HG03565 (cell line): Measurements from ENCODE around the gene WARS2.

Experiments
- ATAC-seq: cut with Tn5 transposase; IDR thresholded peaks from one replicate; pipeline ENCODE4 v1.9.1; 2021; ENCODE audit warnings: mild to moderate bottlenecking, moderate library complexity; ENCODE audit not compliant: unreplicated experiment

WARS2 gene

DNA sequence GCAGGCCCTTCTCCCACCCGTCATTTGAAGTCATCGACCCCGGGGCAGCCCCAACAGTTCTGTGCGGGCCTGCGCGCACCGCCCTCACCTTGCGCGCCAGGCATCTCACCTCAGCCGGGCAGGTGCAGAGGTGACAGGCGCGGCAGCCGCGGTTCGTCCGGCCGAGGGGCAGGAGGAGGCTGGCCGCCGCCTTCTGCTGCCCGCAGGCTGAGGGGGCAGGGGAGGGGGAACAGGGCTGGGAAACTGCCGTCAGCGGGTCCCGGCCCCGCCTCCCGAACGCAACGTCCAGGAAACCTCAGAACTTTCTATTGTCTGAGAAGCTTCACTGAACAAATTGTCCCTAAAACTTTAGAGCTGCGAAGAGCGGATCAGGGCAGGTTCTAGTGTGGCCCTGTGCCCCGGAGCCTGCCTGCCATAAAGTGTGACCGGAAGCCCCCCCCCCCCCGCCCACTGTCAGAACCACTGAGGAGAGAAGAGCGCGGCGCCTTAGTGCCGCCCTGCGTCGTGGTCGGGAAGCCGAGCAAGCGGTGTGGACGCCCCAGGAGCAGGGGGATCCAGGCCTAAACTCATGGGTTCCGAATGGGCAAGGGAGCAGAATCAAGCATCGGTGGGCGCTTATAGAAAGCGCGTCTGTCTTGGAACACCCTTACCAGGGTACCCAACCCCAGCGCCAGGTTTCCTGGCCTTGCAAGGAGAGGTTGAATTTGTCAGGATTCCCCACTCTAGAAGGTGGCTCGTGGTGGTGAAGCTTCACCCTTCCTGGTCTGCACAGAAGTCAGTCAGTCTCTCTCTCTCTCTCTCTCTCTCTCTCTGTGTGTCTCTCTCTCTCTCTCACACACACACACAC is 139.0 kb downstream of the WARS2 start:
- no peak for ATAC-seq

DNA sequence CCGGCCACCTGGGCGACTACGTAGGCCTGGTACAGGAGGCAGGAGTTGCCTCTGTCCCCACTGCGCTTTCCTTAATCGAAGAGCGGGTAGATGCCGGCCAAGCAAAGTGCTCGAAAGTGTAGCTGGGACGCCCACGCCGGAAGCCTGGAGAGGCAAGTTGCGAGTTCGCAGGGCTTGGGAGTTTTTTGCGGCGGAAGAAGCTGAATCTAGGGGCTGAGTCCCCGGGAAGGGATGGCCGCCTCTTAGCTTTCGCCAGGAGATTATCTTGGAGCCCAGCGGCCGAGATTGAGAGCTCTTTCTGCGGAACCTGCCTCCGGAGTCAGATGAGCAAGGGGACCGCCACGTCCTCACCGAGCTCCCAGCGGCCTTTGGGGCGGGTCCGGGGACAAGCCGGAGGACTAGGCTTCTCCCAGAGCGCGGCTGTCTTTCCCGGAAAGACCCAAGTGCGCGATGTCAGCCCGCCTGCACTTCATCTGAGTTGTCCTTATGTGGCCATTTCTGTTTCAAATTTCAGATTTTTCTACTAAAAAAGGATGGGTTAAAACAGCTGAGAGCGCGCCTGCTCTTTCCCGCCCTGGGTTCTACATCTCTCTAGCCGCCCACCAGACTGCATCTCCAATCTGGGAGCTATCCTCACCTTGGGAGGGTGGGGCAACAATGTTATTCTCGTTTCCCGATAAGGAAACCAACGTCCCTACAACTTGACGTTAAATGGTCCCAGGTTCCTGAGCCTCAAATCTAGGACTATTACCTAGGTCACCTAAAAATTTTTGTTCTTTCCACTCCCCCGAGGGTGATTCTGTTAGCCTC is 139.9 kb downstream of the WARS2 start:
- no peak for ATAC-seq

- no peak for ATAC-seq
Measured at GRCh38 chr1:118999348-119000071, 140.9 kb downstream of the WARS2 start.

- no peak for ATAC-seq
Measured at GRCh38 chr1:118998171-118998570, 142.3 kb downstream of the WARS2 start.

DNA sequence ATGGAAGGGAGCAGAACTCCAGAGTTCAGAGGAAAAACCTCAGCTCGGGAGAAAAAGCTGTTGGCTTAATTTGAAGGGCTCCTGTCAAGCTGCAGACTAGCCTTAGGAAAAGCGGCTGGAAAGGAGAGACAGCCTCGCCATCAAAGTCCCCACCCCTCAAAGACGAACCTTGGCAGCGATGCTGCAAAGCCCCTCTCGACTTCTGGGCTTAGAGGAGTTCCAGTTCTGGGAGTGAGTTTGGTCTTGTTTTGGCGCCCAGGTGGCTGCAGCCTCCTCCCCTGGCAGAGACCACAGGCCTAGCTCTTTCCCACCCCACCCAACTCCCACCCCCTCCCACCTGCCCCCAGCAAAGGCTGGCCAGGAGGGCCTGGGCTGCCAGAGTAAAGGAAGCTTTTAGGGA is 143.2 kb downstream of the WARS2 start:
- ATAC-seq: no peak

- ATAC-seq: no peak
Measured at GRCh38 chr1:118995312-118996016, 145.0 kb downstream of the WARS2 start.

- no peak for ATAC-seq
Measured at GRCh38 chr1:118993700-118994026, 146.8 kb downstream of the WARS2 start.

- ATAC-seq: no peak
Measured at GRCh38 chr1:118992868-118993699, 147.4 kb downstream of the WARS2 start.

- ATAC-seq: no peak
Measured at GRCh38 chr1:118992237-118992825, 148.1 kb downstream of the WARS2 start.

DNA sequence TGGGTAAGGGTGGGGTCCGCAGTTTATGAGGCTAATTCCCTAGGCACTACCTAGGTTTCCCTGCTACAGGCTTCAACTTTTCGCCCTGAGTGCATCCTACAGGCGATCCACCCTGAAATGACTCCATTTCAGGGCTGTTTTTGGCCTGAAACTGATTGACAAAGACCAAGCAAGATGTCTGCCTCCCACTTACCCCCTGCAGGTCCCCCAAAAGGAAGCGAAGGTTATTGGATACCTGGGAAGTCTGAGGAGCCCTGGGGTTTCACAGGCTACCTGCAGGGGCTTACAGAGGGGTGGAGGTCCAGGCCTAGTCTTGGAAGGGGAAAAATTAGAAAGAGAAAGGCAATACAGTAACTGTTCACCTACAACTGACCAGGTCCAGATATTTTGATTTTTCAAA is 149.0 kb downstream of the WARS2 start:
- no peak for ATAC-seq

DNA sequence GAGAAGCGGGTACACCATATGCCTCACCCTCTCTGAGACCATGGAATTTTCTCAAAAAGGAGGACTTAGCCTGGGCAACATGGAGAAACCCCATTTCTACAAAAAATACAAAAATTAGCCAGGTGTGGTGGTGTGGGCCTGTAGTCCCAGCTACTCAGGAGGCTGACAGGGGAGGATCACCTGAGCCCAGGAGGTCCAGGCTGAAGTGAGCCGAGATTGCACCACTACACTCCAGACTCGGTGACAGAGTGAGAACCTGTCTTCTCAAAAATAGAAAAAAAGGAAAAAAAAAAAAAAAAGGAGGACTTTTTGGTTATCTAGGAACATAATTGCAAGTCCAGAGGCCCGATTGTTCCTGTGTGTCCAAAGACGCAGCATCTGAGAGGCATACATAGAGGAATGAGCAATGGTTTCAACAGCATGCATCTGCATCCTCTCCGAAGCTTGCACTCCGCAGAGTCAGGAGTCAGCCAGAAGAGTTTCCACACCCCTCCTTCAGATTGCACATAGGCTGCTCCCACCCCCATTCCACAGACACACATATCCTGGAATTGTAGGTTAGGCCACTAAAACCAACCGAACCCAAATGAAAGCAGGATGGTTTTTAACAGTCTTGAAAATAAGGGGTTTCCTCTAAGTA is 149.8 kb downstream of the WARS2 start:
- no peak for ATAC-seq

- no peak for ATAC-seq
Measured at GRCh38 chr1:118989878-118990378, 150.5 kb downstream of the WARS2 start.

- no peak for ATAC-seq
Measured at GRCh38 chr1:118989006-118989815, 151.2 kb downstream of the WARS2 start.

- ATAC-seq: no peak
Measured at GRCh38 chr1:118988186-118989005, 152.1 kb downstream of the WARS2 start, which contains the start of gene TBX15. Gene TBX15 (minus strand): TSS chr1:118988343. CDS start chr1:118987795, 548 bp downstream.

GRCh38 chr1:118987468-118988185 is 152.8 kb downstream of the WARS2 start:
- no peak for ATAC-seq
